ENCODE measurements around the gene ISOC2. TPM values are rescaled to one million over a fixed set of nuclear protein-coding genes. Genes with fewer than 3 reads are reported as not detected.

The ISOC2 gene
- total RNA-seq, 1 donor, result 41.3 TPM

DNA sequence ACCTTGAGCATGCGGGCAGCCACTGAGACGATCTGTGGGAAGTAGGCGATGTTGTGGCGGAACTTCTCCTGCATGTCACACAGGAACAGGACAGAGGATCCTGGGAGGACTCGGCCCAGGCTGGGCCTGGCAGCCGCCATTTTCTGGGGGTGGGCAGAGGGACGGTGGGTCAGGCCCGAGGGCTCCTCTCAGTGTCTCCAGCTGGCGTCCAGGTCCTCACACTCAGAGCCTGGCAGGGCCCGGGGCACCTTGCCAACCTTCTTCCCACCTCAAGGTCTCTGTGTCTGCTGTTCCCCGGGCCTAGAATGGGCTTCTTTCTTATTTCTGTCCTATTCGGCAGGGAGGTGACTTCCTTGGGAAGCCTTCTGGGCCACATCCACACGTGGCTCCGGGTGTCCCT lies 5.1 kb downstream of the ISOC2 start:
- no peak for DNase-seq (ENCODE audit: low read depth)
- TF ChIP-seq, protein P1, sequence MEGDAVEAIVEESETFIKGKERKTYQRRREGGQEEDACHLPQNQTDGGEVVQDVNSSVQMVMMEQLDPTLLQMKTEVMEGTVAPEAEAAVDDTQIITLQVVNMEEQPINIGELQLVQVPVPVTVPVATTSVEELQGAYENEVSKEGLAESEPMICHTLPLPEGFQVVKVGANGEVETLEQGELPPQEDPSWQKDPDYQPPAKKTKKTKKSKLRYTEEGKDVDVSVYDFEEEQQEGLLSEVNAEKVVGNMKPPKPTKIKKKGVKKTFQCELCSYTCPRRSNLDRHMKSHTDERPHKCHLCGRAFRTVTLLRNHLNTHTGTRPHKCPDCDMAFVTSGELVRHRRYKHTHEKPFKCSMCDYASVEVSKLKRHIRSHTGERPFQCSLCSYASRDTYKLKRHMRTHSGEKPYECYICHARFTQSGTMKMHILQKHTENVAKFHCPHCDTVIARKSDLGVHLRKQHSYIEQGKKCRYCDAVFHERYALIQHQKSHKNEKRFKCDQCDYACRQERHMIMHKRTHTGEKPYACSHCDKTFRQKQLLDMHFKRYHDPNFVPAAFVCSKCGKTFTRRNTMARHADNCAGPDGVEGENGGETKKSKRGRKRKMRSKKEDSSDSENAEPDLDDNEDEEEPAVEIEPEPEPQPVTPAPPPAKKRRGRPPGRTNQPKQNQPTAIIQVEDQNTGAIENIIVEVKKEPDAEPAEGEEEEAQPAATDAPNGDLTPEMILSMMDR (IDR thresholded peaks at IDR 0.05; ENCODE audit: insufficient read depth, low read length), result no peak
- no peak overlapping the region for H3K4me3 ChIP-seq (ENCODE audit: low read depth, low read length)

DNA sequence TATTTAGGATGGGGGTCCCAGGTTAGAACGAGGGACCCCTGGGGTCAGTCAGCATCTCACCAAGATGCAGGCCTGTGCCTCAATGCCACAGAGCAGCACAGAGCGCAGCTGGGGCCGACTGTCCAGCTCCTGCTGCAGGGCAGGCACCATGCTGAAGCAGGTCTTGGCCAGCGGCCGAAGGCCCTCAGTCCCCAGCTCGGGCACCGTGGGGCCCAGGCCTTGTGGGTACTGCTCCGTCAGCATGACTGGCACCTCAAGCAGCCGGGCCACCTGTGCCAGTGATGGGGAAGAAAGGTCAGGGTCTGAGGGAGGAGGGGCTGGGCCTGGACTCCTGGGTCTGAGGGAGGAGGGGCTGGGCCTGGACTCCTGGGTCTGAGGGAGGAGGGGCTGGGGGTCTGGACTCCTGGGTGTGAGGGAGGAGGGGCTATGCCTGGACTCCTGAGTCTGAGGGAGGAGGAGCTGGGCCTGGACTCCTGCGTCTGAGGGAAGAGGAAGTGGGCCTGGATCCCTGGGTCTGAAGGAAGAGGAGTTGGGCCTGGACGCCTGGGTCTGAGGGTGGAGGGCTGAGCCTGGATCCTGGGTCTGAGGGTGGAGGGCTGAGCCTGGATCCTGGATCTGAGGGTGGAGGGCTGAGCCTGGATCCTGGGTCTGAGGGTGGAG lies 5.7 kb downstream of the ISOC2 start:
- H3K4me3 ChIP-seq (ENCODE audit: low read depth, low read length), result no peak overlapping the region
- no peak for DNase-seq (ENCODE audit: low read depth)
- TF ChIP-seq, protein P1 (IDR thresholded peaks at IDR 0.05; ENCODE audit: insufficient read depth, low read length), result no peak

DNA sequence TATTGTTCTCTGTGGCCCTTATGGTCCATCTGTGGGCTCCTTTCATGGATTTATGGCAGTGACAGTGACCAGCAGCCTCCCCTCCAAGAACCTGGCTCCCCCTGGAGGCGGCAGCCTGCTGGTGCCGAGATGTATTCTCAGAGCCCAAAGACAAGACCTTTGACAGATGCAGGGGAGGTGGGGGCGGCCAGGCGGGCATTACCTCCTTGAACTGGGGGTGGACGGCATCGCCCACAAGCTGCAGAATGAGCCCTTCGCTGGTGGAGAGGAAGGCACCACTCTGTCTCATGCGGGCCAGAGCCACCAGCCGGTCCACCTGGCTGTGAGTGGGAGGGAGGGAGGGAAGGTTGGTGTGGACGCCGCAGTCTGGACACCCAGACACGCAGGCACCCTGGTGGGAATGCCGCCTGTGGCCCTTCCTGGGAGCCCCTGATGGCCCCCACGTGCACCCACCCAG lies 6.6 kb downstream of the ISOC2 start:
- TF ChIP-seq, protein P1 (IDR thresholded peaks at IDR 0.05; ENCODE audit: insufficient read depth, low read length), result peak; percentile 76
- DNase-seq (ENCODE audit: low read depth), result no peak

DNA sequence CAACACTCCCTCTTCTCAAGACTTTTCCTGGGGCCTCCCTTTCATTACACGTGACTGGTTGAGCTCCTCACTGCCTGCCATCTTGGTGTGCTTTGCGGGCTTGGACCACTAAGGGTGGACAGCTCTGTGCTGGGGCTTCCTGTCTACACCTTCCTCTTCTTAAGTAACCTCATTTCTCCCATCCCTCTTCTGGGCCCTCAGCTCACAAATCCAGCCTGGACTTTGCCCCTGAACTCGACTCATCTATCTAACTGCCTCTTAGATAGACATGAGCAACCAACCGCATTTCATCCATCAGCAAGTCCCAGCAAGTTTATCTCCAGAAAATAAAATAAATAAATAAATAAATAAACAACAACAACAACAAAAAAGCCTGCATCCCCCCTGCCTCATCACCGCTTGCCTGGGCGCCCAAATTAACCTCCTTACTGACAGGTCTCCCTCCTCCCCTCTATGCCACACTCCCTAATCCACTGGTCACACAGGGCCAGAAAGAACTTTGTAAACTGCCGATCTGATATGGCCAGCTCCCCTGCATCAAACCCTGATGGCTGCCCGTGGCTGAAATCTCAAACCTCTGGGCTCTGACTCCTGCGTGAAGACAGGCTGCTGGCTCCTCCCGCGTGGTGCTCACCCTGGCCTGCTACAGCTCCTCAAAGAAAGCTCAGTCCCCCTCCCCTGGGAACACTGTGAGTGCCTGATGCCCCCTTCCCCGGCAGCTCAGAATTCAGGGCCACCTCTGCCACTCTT lies 7.8 kb downstream of the ISOC2 start:
- no peak for DNase-seq (ENCODE audit: low read depth)
- TF ChIP-seq, protein P1 (IDR thresholded peaks at IDR 0.05; ENCODE audit: insufficient read depth, low read length), result no peak
- H3K4me3 ChIP-seq (ENCODE audit: low read depth, low read length), result no peak overlapping the region

More for the DNA sequence above, 6.6 kb downstream of the ISOC2 start:
- no peak overlapping the region for H3K4me3 ChIP-seq (ENCODE audit: low read depth, low read length)

DNA sequence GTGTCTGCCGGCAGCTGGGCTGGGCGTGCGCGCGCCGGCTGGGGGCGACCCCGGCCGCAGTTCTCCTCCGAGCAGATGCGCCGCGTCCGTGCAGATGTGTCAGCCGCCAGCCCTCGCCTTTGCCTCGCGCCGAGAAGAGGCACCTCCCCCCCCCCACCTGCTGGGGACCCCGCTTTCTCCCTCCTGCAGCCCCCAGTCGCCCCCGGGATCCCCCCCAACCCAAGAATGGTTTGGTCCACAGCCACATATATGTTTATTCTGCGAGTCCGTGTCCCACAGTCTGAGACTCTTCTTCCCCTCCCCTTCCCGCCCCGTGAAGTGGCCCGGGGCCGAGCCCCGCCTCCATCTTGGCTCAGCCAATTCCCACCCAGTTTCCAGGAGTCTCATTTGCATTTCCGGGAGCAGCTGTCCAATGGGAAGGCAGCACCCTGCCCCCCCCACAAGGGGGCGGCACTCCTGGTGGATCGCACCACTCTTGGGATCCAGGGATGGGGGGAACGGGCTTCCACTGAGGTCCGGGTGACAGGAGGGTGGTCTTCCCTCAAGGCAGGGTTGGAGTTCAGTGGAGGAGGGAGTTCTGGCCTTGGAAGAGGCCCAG lies 8.6 kb downstream of the ISOC2 start:
- peak; percentile 42 for DNase-seq (ENCODE audit: low read depth)
- TF ChIP-seq, protein P1 (IDR thresholded peaks at IDR 0.05; ENCODE audit: insufficient read depth, low read length), result no peak
- H3K4me3 ChIP-seq (ENCODE audit: low read depth, low read length), result no peak overlapping the region

DNA sequence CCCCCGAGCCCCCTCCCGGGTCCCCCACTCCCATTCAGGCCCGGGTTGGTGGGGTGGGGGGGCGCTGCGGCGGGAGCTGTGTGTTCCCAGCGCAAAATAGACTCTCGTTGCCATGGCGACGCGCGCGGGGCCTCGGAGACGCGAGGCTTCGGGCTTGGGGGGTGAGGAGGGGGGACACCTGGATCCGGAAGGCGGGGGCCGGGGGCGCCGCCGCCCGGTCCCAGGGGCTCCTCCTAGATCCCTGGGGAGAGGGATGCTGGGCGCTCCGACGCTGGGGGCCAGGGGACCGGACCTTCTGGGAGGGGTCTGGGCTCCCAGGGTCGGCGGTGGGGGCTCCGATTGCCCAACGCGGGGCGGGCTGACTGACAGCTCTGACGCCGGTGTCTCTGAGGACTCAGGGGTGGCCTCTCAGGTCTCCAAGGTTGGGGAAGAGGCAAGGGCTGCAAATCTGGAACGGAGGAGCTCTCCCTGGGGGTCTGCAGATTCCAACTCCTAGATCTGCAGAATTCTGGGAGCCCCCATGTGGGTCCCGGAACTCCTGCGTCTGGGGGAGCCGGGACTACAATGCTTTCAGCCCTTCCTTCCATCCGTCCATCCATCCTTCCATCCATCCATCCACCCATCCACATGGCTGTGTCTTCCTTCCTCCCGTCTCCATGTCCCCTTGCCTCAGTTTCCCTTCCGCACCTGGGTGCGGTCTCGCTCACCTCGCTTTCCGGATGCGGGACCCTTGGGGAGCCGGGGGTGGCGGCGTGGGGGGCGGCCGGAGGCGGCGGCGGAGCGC lies 9.3 kb downstream of the ISOC2 start:
- no peak overlapping the region for H3K4me3 ChIP-seq (ENCODE audit: low read depth, low read length)
- DNase-seq (ENCODE audit: low read depth), result no peak
- TF ChIP-seq, protein P1 (IDR thresholded peaks at IDR 0.05; ENCODE audit: insufficient read depth, low read length), result no peak
